ENCODE measurements around the gene PRPF40B.
A peak's percentile ranks its signal among the peaks of the same experiment; 100 is the strongest.

PRPF40B gene

GRCh38 chr12:49646871-49647654 lies 23.7 kb downstream of the PRPF40B start:
- no peaks in the 10 kb centered on the region for H3K79me2 ChIP-seq (ENCODE audit: low read length)
- H3K4me1 ChIP-seq (ENCODE audit: low read length), result peaks cover 19% of the 10 kb centered on the region
- no peaks in the 10 kb centered on the region for H3K36me3 ChIP-seq (replicated peaks; ENCODE audit: insufficient read depth, low read length)

GRCh38 chr12:49647827-49648711 lies 24.7 kb downstream of the PRPF40B start:
- Histone ChIP-seq H3K27ac (ENCODE audit: low read length) (peak overlapping the region; percentile 18; the same call in 1 of the 2 replicates), H3K4me1 (ENCODE audit: low read length) (peaks cover 19% of the 10 kb centered on the region), H3K36me3 (replicated peaks; ENCODE audit: insufficient read depth, low read length) (no peaks in the 10 kb centered on the region), H3K79me2 (ENCODE audit: low read length) (no peaks in the 10 kb centered on the region), H3F3A (ENCODE audit: insufficient read depth, low read length) (peaks cover 9% of the 10 kb centered on the region), H3K9me2 (replicated peaks; ENCODE audit: insufficient read depth, low read length) (no peaks in the 10 kb centered on the region), H4K20me1 (ENCODE audit: insufficient read depth, low read length) (no peaks in the 10 kb centered on the region), H3K27me3 (replicated peaks; ENCODE audit: insufficient read depth, low read length) (no peaks in the 10 kb centered on the region), H2AFZ (ENCODE audit: low read length) (no peak overlapping the region), H3K4me2 (ENCODE audit: low read depth, low read length) (peak overlapping the region; percentile 26; the same call in 1 of the 2 replicates), H3K9me3 (replicated peaks; ENCODE audit: insufficient read depth, low read length) (no peaks in the 10 kb centered on the region), H3K9ac (ENCODE audit: low read length) (no peak overlapping the region), H3K4me3 (ENCODE audit: low read length) (no peak overlapping the region)
- TF ChIP-seq, protein P1, sequence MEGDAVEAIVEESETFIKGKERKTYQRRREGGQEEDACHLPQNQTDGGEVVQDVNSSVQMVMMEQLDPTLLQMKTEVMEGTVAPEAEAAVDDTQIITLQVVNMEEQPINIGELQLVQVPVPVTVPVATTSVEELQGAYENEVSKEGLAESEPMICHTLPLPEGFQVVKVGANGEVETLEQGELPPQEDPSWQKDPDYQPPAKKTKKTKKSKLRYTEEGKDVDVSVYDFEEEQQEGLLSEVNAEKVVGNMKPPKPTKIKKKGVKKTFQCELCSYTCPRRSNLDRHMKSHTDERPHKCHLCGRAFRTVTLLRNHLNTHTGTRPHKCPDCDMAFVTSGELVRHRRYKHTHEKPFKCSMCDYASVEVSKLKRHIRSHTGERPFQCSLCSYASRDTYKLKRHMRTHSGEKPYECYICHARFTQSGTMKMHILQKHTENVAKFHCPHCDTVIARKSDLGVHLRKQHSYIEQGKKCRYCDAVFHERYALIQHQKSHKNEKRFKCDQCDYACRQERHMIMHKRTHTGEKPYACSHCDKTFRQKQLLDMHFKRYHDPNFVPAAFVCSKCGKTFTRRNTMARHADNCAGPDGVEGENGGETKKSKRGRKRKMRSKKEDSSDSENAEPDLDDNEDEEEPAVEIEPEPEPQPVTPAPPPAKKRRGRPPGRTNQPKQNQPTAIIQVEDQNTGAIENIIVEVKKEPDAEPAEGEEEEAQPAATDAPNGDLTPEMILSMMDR (IDR thresholded peaks at IDR 0.05; ENCODE audit: low read length), result no peak
- no peak for TF ChIP-seq EZH2phosphoT487 (IDR thresholded peaks at IDR 0.05; ENCODE audit: low read length)
- TF ChIP-seq EZH2 (optimal IDR thresholded peaks at IDR 0.05; ENCODE audit: low read depth, low read length), result no peak
- peak; percentile 74 for DNase-seq

More at GRCh38 chr12:49646871-49647654, 23.7 kb downstream of the PRPF40B start:
- no peak overlapping the region for H3K4me2 ChIP-seq (ENCODE audit: low read depth, low read length)
- no peak overlapping the region for H3K9ac ChIP-seq (ENCODE audit: low read length)
- H3K27ac ChIP-seq (ENCODE audit: low read length), result no peak overlapping the region
- no peaks in the 10 kb centered on the region for H4K20me1 ChIP-seq (ENCODE audit: insufficient read depth, low read length)
- no peak overlapping the region for H3K4me3 ChIP-seq (ENCODE audit: low read length)
- TF ChIP-seq, protein P1 (IDR thresholded peaks at IDR 0.05; ENCODE audit: low read length), result no peak
- no peak for TF ChIP-seq EZH2phosphoT487 (IDR thresholded peaks at IDR 0.05; ENCODE audit: low read length)
- no peak for TF ChIP-seq EZH2 (optimal IDR thresholded peaks at IDR 0.05; ENCODE audit: low read depth, low read length)
- no peaks in the 10 kb centered on the region for H3K9me3 ChIP-seq (replicated peaks; ENCODE audit: insufficient read depth, low read length)
- no peaks in the 10 kb centered on the region for H3K9me2 ChIP-seq (replicated peaks; ENCODE audit: insufficient read depth, low read length)
- peaks cover 9% of the 10 kb centered on the region for H3F3A ChIP-seq (ENCODE audit: insufficient read depth, low read length)
- DNase-seq, result no peak
- no peak overlapping the region for H2AFZ ChIP-seq (ENCODE audit: low read length)
- no peaks in the 10 kb centered on the region for H3K27me3 ChIP-seq (replicated peaks; ENCODE audit: insufficient read depth, low read length)

DNA sequence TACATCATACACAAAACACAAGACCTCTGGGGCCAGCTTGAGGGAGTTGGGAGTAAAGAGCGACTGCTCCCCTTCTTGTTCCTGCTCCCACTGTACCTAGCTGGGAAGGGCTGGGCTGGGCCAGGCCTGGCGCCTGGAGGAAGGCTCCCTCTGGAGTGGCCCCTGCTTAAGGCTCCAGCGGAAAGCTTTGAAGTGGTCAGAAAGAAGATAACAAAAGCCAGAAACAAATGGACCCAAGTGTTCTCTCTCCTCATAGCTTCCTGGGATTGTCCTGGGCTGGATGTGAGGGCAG lies 25.3 kb downstream of the PRPF40B start:
- no peak for TF ChIP-seq EZH2 (optimal IDR thresholded peaks at IDR 0.05; ENCODE audit: low read depth, low read length)
- TF ChIP-seq, protein P1 (IDR thresholded peaks at IDR 0.05; ENCODE audit: low read length), result no peak
- TF ChIP-seq EZH2phosphoT487 (IDR thresholded peaks at IDR 0.05; ENCODE audit: low read length), result no peak
- H3K4me3 ChIP-seq (ENCODE audit: low read length), result no peak overlapping the region
- no peaks in the 10 kb centered on the region for H3K9me2 ChIP-seq (replicated peaks; ENCODE audit: insufficient read depth, low read length)
- H2AFZ ChIP-seq (ENCODE audit: low read length), result no peak overlapping the region
- H3K27me3 ChIP-seq (replicated peaks; ENCODE audit: insufficient read depth, low read length), result no peaks in the 10 kb centered on the region
- no peaks in the 10 kb centered on the region for H4K20me1 ChIP-seq (ENCODE audit: insufficient read depth, low read length)
- H3K4me1 ChIP-seq (ENCODE audit: low read length), result peaks cover 19% of the 10 kb centered on the region
- peaks cover 9% of the 10 kb centered on the region for H3F3A ChIP-seq (ENCODE audit: insufficient read depth, low read length)
- H3K9me3 ChIP-seq (replicated peaks; ENCODE audit: insufficient read depth, low read length), result no peaks in the 10 kb centered on the region
- no peaks in the 10 kb centered on the region for H3K79me2 ChIP-seq (ENCODE audit: low read length)
- DNase-seq, result no peak
- H3K36me3 ChIP-seq (replicated peaks; ENCODE audit: insufficient read depth, low read length), result no peaks in the 10 kb centered on the region
- H3K27ac ChIP-seq (ENCODE audit: low read length), result peak overlapping the region; percentile 18; the same call in 1 of the 2 replicates
- peak overlapping the region; percentile 26; the same call in 1 of the 2 replicates for H3K4me2 ChIP-seq (ENCODE audit: low read depth, low read length)
- H3K9ac ChIP-seq (ENCODE audit: low read length), result no peak overlapping the region

Measured in MM.1S (cell line).